HG03575 (cell line): Measurements from ENCODE around the gene MATK.

Source experiments
- ATAC-seq: cut with Tn5 transposase; IDR thresholded peaks from one replicate; pipeline ENCODE4 v1.9.1; 2021; ENCODE audit not compliant: unreplicated experiment, insufficient number of reproducible peaks, low FRiP score; ENCODE audit errors: extremely low read depth

Gene MATK

GRCh38 chr19:3733549-3734309 is 52.5 kb downstream of the MATK start:
- ATAC-seq, result no peak

DNA sequence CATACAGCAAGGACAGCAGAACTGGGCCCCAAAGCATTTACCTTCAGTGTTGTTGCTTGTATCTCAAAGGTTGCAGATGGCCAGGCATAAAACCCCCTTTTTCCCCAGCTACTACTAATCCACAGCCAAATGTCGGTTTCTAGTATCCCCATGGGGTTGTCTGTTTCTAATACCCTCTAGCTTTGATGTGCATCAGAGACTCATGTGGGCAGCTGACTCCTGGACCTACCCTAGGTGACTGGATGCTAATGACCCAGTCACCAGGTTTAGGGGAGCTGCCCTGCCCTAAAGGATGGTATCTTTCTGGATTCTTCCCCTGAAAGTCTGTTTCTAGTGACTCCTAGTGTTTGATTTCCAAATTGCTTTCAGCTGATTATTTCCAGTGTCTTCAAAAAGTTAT is 54.1 kb downstream of the MATK start:
- ATAC-seq, result no peak

DNA sequence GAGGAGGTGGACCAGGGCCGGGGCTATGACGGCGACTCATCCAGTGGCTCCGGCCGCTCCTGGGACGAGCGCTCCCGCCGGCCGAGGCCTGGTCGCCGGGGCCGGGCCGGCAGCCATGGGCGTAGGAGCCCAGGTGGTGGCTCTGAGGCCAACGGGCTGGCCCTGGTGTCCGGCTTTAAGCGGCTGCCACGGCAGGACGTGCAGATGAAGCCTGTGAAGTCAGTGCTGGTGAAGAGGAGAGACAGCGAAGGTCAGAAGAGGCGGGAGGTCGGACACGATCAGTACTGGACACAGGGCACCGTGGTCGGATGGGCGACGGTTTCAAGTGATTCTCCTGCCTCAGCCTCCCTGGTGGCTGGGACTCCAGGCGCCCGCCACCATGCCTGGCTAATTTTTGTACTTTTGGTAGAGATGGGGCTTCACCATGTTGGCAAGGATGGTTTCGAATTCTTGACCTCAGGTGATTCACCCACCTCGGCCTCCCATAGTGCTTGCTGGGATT is 55.7 kb downstream of the MATK start:
- ATAC-seq, result no peak
